Thyroid gland (tissue), 4 donors: ENCODE data around the gene MTHFD1.

ENCODE experiments used
- CTCF ChIP-seq, 6 experiments: fragments of 200-600 bp in 3 of 6; fragments of 450-650 bp in 3 of 6; sonication (generic) in 3 of 6; IDR thresholded peaks; one replicate each; pipeline ENCODE4 v1.5.1; 2016 to 2019; ENCODE audit warnings: antibody characterized with exemption in 6 of 6, mild to moderate bottlenecking in 2 of 6, inconsistent platforms in 1 of 6, moderate library complexity in 1 of 6
- POLR2A ChIP-seq, 2 donors: fragments of 450-650 bp; IDR thresholded peaks; one replicate each; pipeline ENCODE4 v1.6.1; 2017; ENCODE audit warnings: antibody characterized with exemption in 2 of 2, mild to moderate bottlenecking in 2 of 2, moderate library complexity in 1 of 2

GRCh38 chr14:64440494-64440893, 52.3 kb downstream of the MTHFD1 start:
- no peak for TF ChIP-seq CTCF (IDR thresholded peaks at IDR 0.05)
- no peak for TF ChIP-seq POLR2A (IDR thresholded peaks at IDR 0.05)
